H1 (cell line): ENCODE results near the gene TAS2R31. TPM values are rescaled to one million over a fixed set of nuclear protein-coding genes. Genes with fewer than 3 reads are reported as not detected.

Experiments used
- CTCF ChIA-PET: fragments of 300-600 bp; sonication (Branson Sonifier 250); formaldehyde crosslinking; loops from one replicate; lab custom pipeline; 2021; ENCODE audit not compliant: partially characterized antibody; lab: Charles Lee
- POLR2A ChIA-PET: fragments of 300-600 bp; sonication (Branson Sonifier 250); formaldehyde crosslinking; loops from one replicate; lab custom pipeline; 2021; ENCODE audit warnings: inconsistent platforms; ENCODE audit not compliant: partially characterized antibody; lab: Charles Lee
- DNase-seq, 2 experiments: peaks; one replicate each; pipeline versions ENCODE4 v3.0.0 to v3.0.0-alpha.2; 2010 to 2022; ENCODE audit warnings: low spot score in 2 of 2, low read depth in 1 of 2, mixed read lengths in 1 of 2
- FAIRE-seq: peaks from 2 replicates; lab custom pipeline; 2011; peaks lifted over from hg19 to GRCh38; lab: Jason Lieb, UNC
- H2AFZ ChIP-seq: 2 replicates; pipeline ENCODE4 v1.8.1; 2012; ENCODE audit warnings: low read length, inconsistent platforms
- H2AK5ac ChIP-seq: 2 replicates; pipeline ENCODE4 v1.6.1; 2013; ENCODE audit warnings: low read depth, low read length
- H2BK120ac ChIP-seq: replicated peaks from 2 replicates; pipeline ENCODE3; 2013; ENCODE audit warnings: low read depth, low read length, inconsistent platforms
- H2BK12ac ChIP-seq: 2 replicates; pipeline ENCODE4 v1.6.1; 2013; ENCODE audit warnings: low read depth, low read length
- H2BK15ac ChIP-seq: 2 replicates; pipeline ENCODE4 v1.6.1; 2013; ENCODE audit warnings: low read length
- H2BK20ac ChIP-seq: 2 replicates; pipeline ENCODE4 v1.6.1; 2013; ENCODE audit warnings: low read length
- H2BK5ac ChIP-seq: 2 replicates; pipeline ENCODE4 v1.6.1; 2013; ENCODE audit warnings: low read depth, low read length
- H3K14ac ChIP-seq: 2 replicates; pipeline ENCODE4 v1.6.1; 2013; ENCODE audit warnings: inconsistent platforms; ENCODE audit not compliant: insufficient read length
- H3K18ac ChIP-seq: 2 replicates; pipeline ENCODE4 v1.6.1; 2013; ENCODE audit warnings: low read length; ENCODE audit errors: extremely low read depth
- H3K23ac ChIP-seq: 2 replicates; pipeline ENCODE4 v1.6.1; 2013; ENCODE audit warnings: inconsistent platforms; ENCODE audit not compliant: insufficient read length
- H3K23me2 ChIP-seq: 2 replicates; pipeline ENCODE4 v1.6.1; 2013; ENCODE audit warnings: low read depth, low read length
- H3K27ac ChIP-seq: 2 replicates; pipeline ENCODE4 v1.6.1; 2011; ENCODE audit warnings: low read depth, low read length, inconsistent platforms
- H3K27me3 ChIP-seq, 4 experiments: replicated peaks in 1 of 4; 1 replicate in 1 of 4; 2 replicates in 3 of 4; pipeline versions ENCODE4 v1.6.1 to v1.8.1; 2011 to 2013; ENCODE audit warnings: low read length in 3 of 4, mild to moderate bottlenecking in 3 of 4, inconsistent platforms in 2 of 4, mixed read lengths in 2 of 4, moderate library complexity in 1 of 4; ENCODE audit not compliant: control insufficient read depth in 3 of 4, insufficient read depth in 3 of 4; ENCODE audit errors: extremely low read depth in 1 of 4
- H3K36me3 ChIP-seq, 4 experiments: 2 replicates each; pipeline versions ENCODE4 v1.6.1 to v1.8.1; 2011 to 2013; ENCODE audit warnings: mild to moderate bottlenecking in 4 of 4, low read length in 3 of 4, moderate library complexity in 2 of 4, control low read depth in 1 of 4, inconsistent platforms in 1 of 4; ENCODE audit not compliant: insufficient read depth in 4 of 4, control insufficient read depth in 2 of 4
- H3K4ac ChIP-seq: replicated peaks from 2 replicates; pipeline ENCODE3; 2013; ENCODE audit warnings: low read length, low read depth, mixed read lengths, inconsistent platforms; ENCODE audit not compliant: insufficient read length
- H3K4me1 ChIP-seq, 4 experiments: replicated peaks in 1 of 4; 1 replicate in 1 of 4; 2 replicates in 3 of 4; pipeline versions ENCODE4 v1.6.1 to v1.8.1; 2011 to 2013; ENCODE audit warnings: low read length in 3 of 4, inconsistent platforms in 2 of 4, mixed read lengths in 1 of 4; ENCODE audit not compliant: insufficient read depth in 4 of 4, control insufficient read depth in 3 of 4
- H3K4me2 ChIP-seq, 2 experiments: 2 replicates each; pipeline versions ENCODE4 v1.6.1 to v1.8.1; 2011 to 2013; ENCODE audit warnings: low read depth in 2 of 2, low read length in 2 of 2, control low read depth in 1 of 2, inconsistent platforms in 1 of 2, mild to moderate bottlenecking in 1 of 2; ENCODE audit not compliant: insufficient read depth in 1 of 2
- H3K4me3 ChIP-seq, 4 experiments: fragments of 200-600, 300-600 bp in 1 of 4; sonication (generic), shearing (Covaris generic), sonication (Bioruptor Twin) in 1 of 4; 2 replicates each; pipeline versions ENCODE4 v1.5.1 to v1.8.1; 2011 to 2016; ENCODE audit warnings: low read length in 4 of 4, low read depth in 3 of 4, control low read depth in 2 of 4, inconsistent platforms in 2 of 4, mild to moderate bottlenecking in 2 of 4, mixed read lengths in 1 of 4, moderate library complexity in 1 of 4; ENCODE audit not compliant: insufficient read depth in 2 of 4; ENCODE audit errors: extremely low read depth in 1 of 4
- H3K56ac ChIP-seq: replicated peaks from 2 replicates; pipeline ENCODE3; 2013; ENCODE audit warnings: low read depth, mild to moderate bottlenecking, mixed read lengths, low read length, inconsistent platforms; ENCODE audit not compliant: insufficient read length
- H3K79me1 ChIP-seq: 2 replicates; pipeline ENCODE4 v1.6.1; 2013; ENCODE audit warnings: low read depth, low read length, control low read depth
- H3K79me2 ChIP-seq, 2 experiments: 2 replicates each; pipeline versions ENCODE4 v1.6.1 to v1.8.1; 2012 to 2013; ENCODE audit warnings: low read length in 2 of 2, mild to moderate bottlenecking in 2 of 2, inconsistent platforms in 1 of 2; ENCODE audit not compliant: insufficient read depth in 2 of 2, control insufficient read depth in 1 of 2
- H3K9ac ChIP-seq, 4 experiments: replicated peaks in 1 of 4; 1 replicate in 1 of 4; 2 replicates in 3 of 4; pipeline versions ENCODE4 v1.6.1 to v1.8.1; 2011 to 2013; ENCODE audit warnings: low read depth in 3 of 4, low read length in 3 of 4, control low read depth in 2 of 4, mild to moderate bottlenecking in 2 of 4, moderate library complexity in 2 of 4, inconsistent platforms in 1 of 4; ENCODE audit errors: extremely low read depth in 1 of 4
- H3K9me3 ChIP-seq, 2 experiments: 2 replicates each; pipeline versions ENCODE4 v1.6.1 to v1.8.1; 2012 to 2013; ENCODE audit warnings: mild to moderate bottlenecking in 2 of 2, moderate library complexity in 2 of 2, control low read depth in 1 of 2, inconsistent platforms in 1 of 2, low read depth in 1 of 2, low read length in 1 of 2, mixed read lengths in 1 of 2; ENCODE audit not compliant: insufficient read depth in 2 of 2
- H4K20me1 ChIP-seq, 2 experiments: replicated peaks in 1 of 2; 2 replicates each; pipeline versions ENCODE3 to v1.8.1; 2011 to 2013; ENCODE audit warnings: inconsistent platforms in 2 of 2, low read length in 2 of 2, mild to moderate bottlenecking in 1 of 2; ENCODE audit not compliant: insufficient read depth in 2 of 2, control insufficient read depth in 1 of 2
- H4K5ac ChIP-seq: 2 replicates; pipeline ENCODE4 v1.6.1; 2013; ENCODE audit warnings: low read length, low read depth, mixed read lengths, inconsistent platforms; ENCODE audit not compliant: insufficient read length
- H4K8ac ChIP-seq: 2 replicates; pipeline ENCODE4 v1.8.0; 2013; ENCODE audit warnings: mild to moderate bottlenecking, moderate library complexity, low read length, inconsistent platforms; ENCODE audit not compliant: insufficient read depth; ENCODE audit errors: extremely low read depth
- H4K91ac ChIP-seq: replicated peaks from 2 replicates; pipeline ENCODE3; 2013; ENCODE audit warnings: low read length, mixed read lengths, inconsistent platforms; ENCODE audit not compliant: insufficient read length
- ASH2L ChIP-seq: fragments of 200-600, 300-600 bp; sonication (generic); IDR thresholded peaks from one replicate; pipeline ENCODE4 v1.7.1; 2017; ENCODE audit warnings: low read length
- CHD1 ChIP-seq: IDR thresholded peaks from 2 replicates; pipeline ENCODE4 v1.6.1; 2012; ENCODE audit warnings: low read depth, low read length, improper control_type of control experiment
- CHD2 ChIP-seq: IDR thresholded peaks from 2 replicates; pipeline ENCODE4 v1.6.1; 2012; ENCODE audit warnings: low read length, improper control_type of control experiment
- CREB1 ChIP-seq: IDR thresholded peaks from 2 replicates; pipeline ENCODE4 v1.6.1; 2012; ENCODE audit warnings: inconsistent platforms
- EGR1 ChIP-seq: IDR thresholded peaks from 2 replicates; pipeline ENCODE4 v1.6.1; 2011; ENCODE audit warnings: low read depth, low read length, borderline replicate concordance
- GTF2F1 ChIP-seq: IDR thresholded peaks from 2 replicates; pipeline ENCODE4 v1.6.1; 2012; ENCODE audit warnings: low read depth, low read length, improper control_type of control experiment, borderline replicate concordance
- HDAC2 ChIP-seq, 2 experiments: fragments of 300-600 bp in 1 of 2; sonication (generic) in 1 of 2; IDR thresholded peaks; 2 replicates each; pipeline ENCODE4 v1.6.1; 2011 to 2012; ENCODE audit warnings: low read depth in 2 of 2, low read length in 2 of 2, mild to moderate bottlenecking in 2 of 2, moderate library complexity in 2 of 2, borderline replicate concordance in 1 of 2, inconsistent platforms in 1 of 2
- NRF1 ChIP-seq: IDR thresholded peaks from 2 replicates; pipeline ENCODE4 v1.6.1; 2011; ENCODE audit warnings: mild to moderate bottlenecking, low read depth, low read length, improper control_type of control experiment
- PHF8 ChIP-seq: fragments of 200-600 bp; sonication (generic); conservative IDR thresholded peaks from 2 replicates; pipeline ENCODE4 v1.7.1; 2012; ENCODE audit warnings: low read depth, mild to moderate bottlenecking, inconsistent platforms, low read length, moderate library complexity
- POLR2AphosphoS5 ChIP-seq: IDR thresholded peaks from 2 replicates; pipeline ENCODE4 v1.6.1; 2011; ENCODE audit warnings: low read depth, low read length
- RNF2 ChIP-seq: fragments of 200-900, 300-1000 bp; sonication (generic); IDR thresholded peaks from 2 replicates; pipeline ENCODE4 v1.7.1; 2016; ENCODE audit warnings: borderline replicate concordance, low read depth, mild to moderate bottlenecking, antibody characterized with exemption, low read length; ENCODE audit not compliant: poor library complexity, severe bottlenecking; ENCODE audit errors: missing control alignments
- SAP30 ChIP-seq: fragments of 300-600 bp; sonication (generic); IDR thresholded peaks from 2 replicates; pipeline ENCODE4 v1.7.1; 2012; ENCODE audit warnings: low read length, moderate library complexity, mild to moderate bottlenecking, inconsistent platforms; ENCODE audit not compliant: insufficient read depth, insufficient replicate concordance
- TAF7 ChIP-seq: optimal IDR thresholded peaks from 2 replicates; pipeline ENCODE3; 2011; ENCODE audit warnings: low read depth, mild to moderate bottlenecking, inconsistent platforms, low read length, moderate library complexity, borderline replicate concordance
- TBP ChIP-seq: IDR thresholded peaks from 2 replicates; pipeline ENCODE4 v1.6.1; 2011; ENCODE audit warnings: low read depth, low read length, improper control_type of control experiment
- WGBS, 2 experiments: shearing (Covaris generic) in 1 of 2; methylation state at CpG; one replicate each; pipeline versions ENCODE4 v1.1.6 to v1.1.7; 2013 to 2015; ENCODE audit warnings: low lambda C conversion rate in 2 of 2, mixed read lengths in 2 of 2, inconsistent platforms in 1 of 2, low coverage in 1 of 2, missing lambda C conversion rate in 1 of 2; ENCODE audit not compliant: insufficient replicate concordance in 2 of 2, insufficient coverage in 1 of 2, insufficient read length in 1 of 2; ENCODE audit errors: extremely low coverage in 1 of 2, missing lambda C conversion rate in 1 of 2; 5-methylcytosine and 5-hydroxymethylcytosine counted together
- polyA plus RNA-seq, 7 experiments: library from polyadenylated mRNA; depleted of rRNA in 3 of 7; stranded (reverse) in 5 of 7; unstranded in 2 of 7; fragments of >200 nt in 5 of 7; fragments of 200-250 nt in 2 of 7; gene quantifications; 1 replicate in 5 of 7; 2 replicates in 1 of 7; 4 replicates in 1 of 7; pipeline versions ENCODE4 v1.2.1 to v1.2.3, GENCODE V29; 2011 to 2013; ENCODE audit warnings: missing spikeins in 2 of 7, mixed read lengths in 2 of 7
- total RNA-seq: library from RNA; stranded (reverse); fragmentation: NEBNext Ultra II Directional; extraction: Animal tissue kit (Norgen Biotek cat#: 25700); gene quantifications from 2 replicates; pipeline ENCODE4 v1.2.1, GENCODE V29; 2021

The TAS2R31 gene
- total and polyA plus RNA-seq, 2 of the 8 experiments (the other 6 are each of a cell fraction or from before 2014, with no cell fraction given): 0.24 to 1.4 TPM

DNA sequence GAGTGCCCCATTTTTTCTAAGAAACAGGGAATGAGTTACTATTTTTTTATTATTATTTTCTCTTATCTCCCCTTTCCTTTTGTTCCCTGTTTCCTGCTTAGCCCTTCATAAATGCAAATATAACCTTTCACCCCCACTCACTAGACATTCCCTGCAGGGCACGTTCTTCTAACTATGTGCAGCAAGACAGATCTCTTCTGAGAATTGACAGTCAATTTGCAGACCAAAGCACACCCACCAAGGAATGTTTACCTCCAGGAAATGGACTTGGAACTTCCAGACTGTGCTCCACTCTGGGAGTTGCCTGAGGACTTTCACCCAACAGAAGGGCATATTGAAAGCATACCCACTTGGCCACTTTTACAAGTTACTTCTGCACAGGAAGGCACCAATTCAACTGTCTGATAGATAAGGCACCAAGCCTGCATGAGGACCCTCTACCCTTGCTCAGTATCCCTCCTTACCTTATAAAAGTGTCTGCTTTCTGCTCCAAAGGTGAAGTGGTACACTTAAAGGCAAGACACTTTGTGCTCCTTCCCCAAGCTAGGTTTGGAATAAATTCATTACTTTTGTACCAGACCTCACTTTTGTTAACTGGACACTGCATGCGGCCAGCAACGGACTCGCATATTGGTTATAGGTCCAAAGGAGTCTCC, 15.3 kb downstream of the TAS2R31 start:
- Histone ChIP-seq H3K18ac (no peak overlapping the region), H3K27me3 (no peaks in the 10 kb centered on the region), H4K5ac (no peak overlapping the region), H3K4me3 (no peak overlapping the region), H3K14ac (no peak overlapping the region), H4K8ac (no peak overlapping the region), H3K36me3 (no peaks in the 10 kb centered on the region), H3K23ac (no peak overlapping the region), H3K56ac (no peak overlapping the region), H4K91ac (no peak overlapping the region), H2AFZ (no peak overlapping the region), H3K79me1 (no peaks in the 10 kb centered on the region), H2BK20ac (no peak overlapping the region), H2AK5ac (no peak overlapping the region), H3K9ac (no peak overlapping the region), H3K79me2 (no peaks in the 10 kb centered on the region), H2BK5ac (no peak overlapping the region), H3K4me2 (no peak overlapping the region), H3K27ac (no peak overlapping the region), H4K20me1 (no peaks in the 10 kb centered on the region), H3K23me2 (no peaks in the 10 kb centered on the region), H3K4me1 (no peaks in the 10 kb centered on the region), H2BK120ac (no peak overlapping the region), H3K9me3 (no peaks in the 10 kb centered on the region), H2BK12ac (no peak overlapping the region), H2BK15ac (no peak overlapping the region), H3K4ac (no peak overlapping the region)
- WGBS, 2 experiments: 93% methylated on average over 4 of the region's 4 CpGs; no CpG with 5 or more reads in 1 of the 2 experiments
- ChIA-PET POLR2A (no interaction called here), CTCF (no interaction called here)
- no peak for DNase-seq
- FAIRE-seq: no peak
- TF ChIP-seq CHD1 (no peak), CREB1 (no peak), ASH2L (no peak), HDAC2 (IDR thresholded peaks at IDR 0.05; ENCODE audit: borderline replicate concordance in 1 of 2, low read depth in 2 of 2, low read length in 2 of 2) (no peak), GTF2F1 (no peak), EGR1 (no peak), TAF7 (no peak), PHF8 (no peak), POLR2AphosphoS5 (no peak), SAP30 (no peak), RNF2 (no peak), NRF1 (no peak), CHD2 (no peak), TBP (no peak)
